ENCODE measurements around the gene RAB11A.

Gene RAB11A

DNA sequence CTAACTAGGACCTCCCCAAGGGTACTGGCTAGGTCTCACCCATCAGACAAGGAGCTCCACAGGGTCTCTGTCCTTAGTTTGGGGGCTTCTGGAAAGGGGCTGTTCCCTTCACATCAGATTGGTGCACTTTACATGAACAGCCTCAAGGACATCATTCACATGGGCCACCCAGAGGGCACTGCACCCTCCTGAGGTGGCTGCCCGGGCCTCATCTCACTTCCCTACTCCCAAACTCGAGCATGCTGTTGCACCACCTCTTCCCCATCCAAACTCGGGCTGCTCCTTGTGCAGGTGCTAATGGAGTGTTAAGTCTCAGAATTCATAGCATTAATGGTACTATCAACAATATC is 48.1 kb downstream of the RAB11A start:
- no peak for DNase-seq (ENCODE audit: low spot score)

DNA sequence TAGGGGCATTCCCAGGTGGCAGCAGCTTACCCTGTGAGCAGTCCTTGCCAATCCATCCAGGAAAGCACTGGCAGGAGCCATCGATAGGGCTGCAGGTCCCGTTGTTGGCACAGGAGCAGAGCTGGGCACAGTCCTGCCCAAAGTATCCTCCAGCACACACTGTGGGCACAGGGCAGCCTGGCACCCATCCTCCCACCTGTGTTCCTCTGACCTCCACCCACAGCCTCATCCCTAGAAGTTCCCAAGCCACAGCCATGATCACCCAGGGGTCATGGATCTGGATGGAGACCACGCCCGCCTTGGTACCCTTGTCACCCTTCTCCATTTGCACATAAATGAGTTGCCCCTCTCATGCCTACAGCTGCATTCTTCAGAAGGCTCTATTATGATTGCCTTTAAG is 48.6 kb downstream of the RAB11A start:
- no peak for DNase-seq (ENCODE audit: low spot score)

DNA sequence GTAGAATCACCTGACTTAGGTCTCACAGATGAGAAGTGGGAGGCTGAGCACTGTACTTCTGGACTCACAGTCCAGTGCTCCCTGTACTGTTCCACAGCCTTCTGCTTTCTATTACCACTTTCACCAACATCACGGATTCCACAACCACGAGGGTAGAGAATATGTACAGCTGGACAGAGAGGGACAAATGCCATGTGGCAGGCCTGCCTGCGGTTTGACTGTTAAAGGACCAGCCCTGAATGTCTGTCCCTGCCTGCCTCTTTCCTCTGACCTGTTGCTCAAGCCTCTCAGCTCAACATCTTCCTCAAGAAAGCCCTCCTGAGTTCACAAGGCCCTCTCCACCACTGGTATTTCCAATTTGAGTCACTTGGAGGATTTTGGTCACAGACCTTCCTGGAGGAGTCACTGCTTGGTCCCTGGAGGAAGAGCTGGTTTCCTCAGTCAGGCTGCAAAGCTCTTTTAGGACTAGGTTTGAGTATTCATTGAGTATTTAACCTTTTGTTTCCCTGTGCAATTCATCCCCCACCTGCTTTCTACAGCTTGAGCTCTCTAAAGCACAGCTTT is 49.1 kb downstream of the RAB11A start:
- no peak for DNase-seq (ENCODE audit: low spot score)

DNA sequence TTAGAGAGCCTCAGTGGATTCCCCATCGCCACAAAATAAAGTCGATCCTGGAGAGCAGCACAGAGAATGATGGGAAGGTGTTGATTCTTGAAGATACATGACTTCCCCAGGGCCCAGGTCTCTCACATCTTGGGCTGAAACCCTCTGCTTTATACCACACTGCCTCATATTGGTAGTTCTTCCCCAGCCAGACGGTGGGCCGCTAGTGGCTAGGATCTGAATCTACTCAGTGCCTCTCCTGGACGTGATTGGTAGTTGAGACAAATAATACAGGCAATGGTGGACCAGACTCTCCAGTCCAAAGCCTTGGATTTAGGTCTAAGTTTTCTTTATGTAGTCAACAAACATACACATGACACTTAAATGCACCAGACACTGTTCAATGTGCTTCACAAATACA is 49.7 kb downstream of the RAB11A start:
- DNase-seq (ENCODE audit: low spot score) = no peak

DNA sequence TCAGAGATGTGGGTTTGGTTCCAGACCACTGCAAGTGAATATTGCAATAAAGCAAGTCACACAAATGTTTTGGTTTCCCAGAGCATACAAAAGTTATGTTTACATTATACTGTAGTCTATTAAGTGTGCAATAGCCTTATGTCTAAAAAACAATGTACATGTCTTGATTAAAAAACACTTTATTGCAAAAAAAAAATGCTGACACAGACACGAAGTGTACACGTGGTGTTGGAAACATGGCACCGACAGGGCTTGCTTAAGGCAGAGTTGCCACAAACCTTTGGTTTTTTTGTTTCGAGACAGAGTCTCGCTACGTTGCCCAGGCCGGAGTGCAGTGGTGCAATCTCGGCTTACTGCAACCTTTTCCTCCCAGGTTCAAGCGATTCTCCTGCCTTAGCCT is 50.1 kb downstream of the RAB11A start:
- no peak for DNase-seq (ENCODE audit: low spot score)

DNA sequence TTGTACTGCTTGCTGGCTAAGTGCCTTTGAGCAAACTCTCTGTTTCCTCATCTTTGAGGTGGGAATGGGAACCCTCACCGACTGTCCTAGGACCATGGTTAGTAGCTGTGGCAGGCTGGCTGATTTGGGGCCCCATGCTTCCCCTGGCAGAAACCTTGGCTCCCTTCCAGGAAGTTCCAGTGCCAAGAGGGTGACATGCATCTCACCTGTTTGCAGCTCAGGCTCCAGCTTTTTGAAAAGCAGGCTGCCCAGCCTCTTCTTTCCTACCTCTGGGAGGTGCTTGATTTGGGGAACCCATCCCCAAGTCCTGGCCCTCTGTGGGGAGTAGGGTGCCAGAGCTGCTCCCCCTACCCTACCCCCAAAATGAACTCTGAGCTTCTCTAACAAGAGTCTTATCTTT is 50.8 kb downstream of the RAB11A start:
- no peak for DNase-seq (ENCODE audit: low spot score)

DNA sequence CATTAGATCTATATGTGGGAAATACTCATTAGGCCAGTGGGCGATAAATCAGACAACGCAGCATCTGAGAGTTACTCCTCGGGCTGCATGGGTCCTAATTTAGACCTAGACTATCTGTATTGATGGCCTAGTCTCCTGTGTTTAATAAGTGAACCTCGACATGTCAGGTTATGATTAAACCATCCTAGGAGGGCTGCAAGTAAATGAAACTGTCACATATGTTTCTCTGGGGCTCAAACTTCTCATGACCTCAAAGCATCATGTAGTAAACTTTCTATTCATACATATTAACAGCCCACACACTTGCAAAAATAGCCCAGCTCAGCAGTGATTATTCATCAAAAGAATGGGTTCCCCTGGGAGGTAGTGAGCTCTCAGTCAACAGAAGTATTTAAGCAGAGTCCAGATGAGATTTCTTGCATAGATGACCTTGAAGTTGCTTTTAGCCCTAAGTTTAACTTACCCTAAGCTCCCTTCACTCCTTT is 51.6 kb downstream of the RAB11A start:
- no peak for DNase-seq (ENCODE audit: low spot score)

DNA sequence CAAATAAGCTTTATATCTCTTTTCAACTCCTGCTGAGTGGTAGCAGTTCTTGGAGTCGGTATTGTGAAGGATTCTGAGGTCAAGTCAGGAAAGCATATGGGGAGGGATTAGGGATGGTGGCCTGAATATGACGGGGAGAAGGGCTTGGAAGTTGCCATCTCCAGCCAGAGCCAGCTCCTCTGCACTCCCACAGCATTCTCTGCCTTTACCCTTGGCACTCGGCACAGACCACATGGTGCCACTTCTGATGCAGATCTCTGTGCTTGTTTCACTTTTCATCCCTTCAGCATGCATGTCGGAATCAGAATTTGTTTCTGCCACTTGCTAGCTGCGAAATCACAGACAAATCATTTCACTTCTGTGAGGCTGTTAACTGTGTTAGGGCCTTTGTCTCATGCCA is 52.5 kb downstream of the RAB11A start:
- DNase-seq (ENCODE audit: low spot score) = no peak

DNA sequence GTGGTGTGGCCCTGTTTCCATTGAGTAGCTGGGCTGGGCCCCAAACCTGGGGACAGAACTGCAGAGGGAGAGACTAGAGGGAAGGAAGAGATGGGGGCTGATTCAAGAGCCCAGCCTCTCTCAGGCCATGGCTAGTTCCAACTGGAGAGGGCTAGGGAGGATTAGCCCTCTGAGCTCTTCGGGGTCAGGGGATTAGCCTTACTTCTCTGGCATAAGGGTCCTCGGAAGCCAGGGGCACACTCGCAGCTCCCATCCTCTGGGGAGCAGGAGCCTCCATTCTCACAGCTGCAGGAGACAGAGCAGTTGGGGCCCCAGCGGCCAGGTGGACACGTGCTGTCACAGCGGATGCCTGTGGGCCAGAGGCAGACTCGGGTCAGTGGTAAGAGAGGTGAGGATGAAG is 53.3 kb downstream of the RAB11A start:
- DNase-seq (ENCODE audit: low spot score) = no peak

DNA sequence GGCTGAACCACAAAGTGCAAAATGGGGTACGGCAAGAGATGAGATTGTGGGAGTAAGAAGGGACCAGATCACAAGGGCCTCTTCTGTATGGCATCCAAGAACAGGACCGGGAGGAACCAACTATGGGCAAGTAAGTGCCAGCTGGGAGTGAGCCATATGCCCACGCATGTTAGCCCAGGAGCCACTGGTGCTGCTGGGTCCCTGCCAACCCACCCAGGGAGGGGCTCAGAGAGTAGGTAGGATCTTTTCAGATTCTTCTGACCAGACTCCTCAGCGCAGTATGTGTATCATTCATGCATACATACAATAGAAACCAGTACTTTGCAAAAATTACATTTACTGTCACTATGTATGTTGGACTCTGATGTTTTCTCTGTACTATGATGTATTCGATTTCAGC is 54.0 kb downstream of the RAB11A start:
- DNase-seq (ENCODE audit: low spot score) = no peak

DNA sequence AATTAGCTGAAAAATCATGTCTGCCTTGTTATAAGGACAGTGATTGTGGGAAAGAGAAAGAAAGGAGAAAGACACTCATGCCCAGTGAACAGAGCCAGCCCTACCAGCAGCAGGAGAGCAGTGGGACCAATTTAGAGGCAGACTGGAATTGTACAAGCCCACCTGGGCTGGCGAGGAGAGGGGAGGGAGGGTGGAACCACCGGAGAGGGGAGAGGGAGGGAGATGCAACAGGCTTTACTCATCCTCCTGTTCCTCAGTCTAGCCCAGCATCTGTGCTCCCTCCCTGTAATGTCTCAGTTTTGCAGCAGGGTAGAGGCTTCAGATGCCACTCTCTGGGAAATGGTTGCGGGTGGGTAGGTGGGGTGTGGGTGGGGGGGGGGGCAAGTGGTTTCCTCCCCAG is 54.7 kb downstream of the RAB11A start:
- DNase-seq (ENCODE audit: low spot score) = no peak

DNA sequence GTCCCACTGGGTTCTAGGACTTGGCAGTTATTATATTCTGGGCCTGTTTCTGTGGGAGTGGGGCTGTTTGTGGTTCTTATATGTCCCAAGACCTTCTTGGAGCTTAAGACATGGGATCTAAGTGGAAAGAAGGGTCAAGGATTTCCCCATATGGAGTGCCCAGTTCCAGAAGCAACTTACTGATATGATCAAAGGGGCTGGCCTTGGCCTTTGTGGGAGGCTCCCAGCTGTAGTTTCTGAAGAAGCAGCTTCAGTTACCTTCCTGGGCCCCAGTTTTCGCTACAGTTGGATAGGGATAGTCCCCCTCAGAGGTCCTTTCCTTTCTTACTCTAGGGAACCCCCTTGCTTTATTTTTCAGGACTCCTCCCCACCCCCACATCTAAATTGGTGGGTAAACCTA is 56.0 kb downstream of the RAB11A start:
- no peak for DNase-seq (ENCODE audit: low spot score)

DNA sequence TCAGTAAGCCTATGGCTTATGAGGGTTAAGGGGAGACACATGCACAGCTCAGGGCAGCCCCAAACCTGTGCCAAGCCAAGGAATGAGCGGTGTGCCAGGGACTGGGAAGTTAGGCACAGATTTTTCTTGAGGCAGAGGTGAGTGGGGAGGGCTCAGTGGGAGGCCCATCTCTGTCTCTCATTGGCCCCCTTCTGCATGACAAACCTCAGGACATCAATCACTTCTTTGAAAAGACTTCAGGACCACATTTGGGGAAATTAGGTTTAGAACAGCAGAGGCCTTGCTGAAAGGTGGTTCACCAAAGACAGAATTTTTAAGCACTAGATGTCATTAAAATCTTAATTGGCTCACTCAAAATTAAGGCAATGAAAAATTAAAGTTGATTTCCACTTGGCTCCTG is 57.2 kb downstream of the RAB11A start:
- DNase-seq (ENCODE audit: low spot score) = no peak

DNA sequence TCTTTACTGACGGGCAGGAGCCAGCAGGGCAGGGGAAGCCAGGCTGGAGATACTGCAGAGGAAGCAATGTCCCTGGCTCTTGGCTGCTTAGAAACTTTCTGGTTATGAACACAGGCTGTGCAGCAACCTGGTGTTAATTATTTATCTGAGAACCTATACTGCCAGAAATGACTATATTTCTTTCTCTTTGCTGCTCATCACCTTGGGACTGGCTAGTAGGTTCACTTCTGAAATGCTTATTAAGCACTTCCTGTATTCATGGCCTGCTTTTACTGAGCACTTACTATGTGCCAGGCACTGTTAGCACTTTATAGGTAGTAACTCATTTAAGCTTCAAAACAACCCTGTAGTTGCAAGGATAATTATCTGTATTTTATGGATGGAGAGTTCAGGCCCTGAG is 57.6 kb downstream of the RAB11A start:
- no peak for DNase-seq (ENCODE audit: low spot score)

DNA sequence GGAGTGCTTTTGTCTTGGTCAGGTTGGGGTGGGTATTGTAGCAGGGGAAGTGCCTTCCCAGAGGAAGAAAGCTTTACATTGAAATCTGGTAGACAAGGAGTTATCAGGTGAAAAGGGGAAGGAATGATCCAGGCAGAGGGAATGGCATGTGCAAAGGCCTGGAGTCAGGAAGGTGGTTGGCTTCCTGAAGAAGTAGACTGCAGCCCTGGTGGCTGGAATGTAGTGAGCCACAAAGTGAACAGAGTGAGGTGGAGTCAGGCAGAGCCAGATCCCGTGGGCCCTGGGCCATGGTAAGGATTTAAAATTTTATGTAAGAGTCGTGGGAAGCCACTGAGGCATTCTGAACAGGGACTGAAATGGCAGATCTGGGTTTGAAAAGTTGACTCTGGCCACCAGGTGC is 58.3 kb downstream of the RAB11A start:
- DNase-seq (ENCODE audit: low spot score) = no peak

DNA sequence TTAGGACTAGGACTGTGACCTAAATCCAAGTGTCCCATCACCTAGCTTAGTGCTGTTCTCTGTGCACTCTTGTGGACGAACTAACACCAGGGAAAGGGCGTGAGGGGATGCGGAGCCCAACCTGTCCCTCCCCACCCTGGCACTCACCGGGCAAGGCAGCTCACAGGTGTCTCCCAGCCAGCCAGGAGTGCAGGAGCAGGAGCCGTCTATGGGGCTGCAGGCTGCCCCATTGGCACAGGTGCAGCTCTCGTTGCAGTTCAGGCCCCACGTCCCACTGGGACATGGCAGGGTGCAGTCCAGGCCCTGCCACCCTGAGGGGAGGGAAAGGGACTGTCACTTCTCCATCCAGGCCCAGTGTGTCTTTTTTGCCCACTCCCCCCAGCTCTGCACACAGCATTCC is 60.3 kb downstream of the RAB11A start:
- no peak for DNase-seq (ENCODE audit: low spot score)

DNA sequence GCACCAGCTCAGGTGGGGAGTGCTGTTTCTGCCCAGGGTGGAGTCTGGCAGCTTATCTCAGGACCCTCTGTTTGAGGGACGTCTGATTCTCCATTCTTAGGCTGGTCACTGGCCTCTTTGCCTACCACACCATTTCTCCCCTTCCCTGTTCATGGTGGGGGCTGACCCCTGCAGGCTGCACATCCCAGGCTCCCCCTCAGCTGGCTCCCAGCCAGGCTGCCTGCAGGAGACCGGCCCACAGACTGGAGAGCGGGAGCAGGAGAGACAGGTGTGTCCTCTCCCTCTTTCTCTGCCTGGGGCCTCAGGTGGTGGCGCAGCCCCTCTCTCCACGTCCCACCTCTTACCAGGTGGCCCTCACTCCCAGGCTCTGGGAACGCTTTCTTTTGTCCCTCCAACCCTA is 60.8 kb downstream of the RAB11A start:
- DNase-seq (ENCODE audit: low spot score) = no peak

DNA sequence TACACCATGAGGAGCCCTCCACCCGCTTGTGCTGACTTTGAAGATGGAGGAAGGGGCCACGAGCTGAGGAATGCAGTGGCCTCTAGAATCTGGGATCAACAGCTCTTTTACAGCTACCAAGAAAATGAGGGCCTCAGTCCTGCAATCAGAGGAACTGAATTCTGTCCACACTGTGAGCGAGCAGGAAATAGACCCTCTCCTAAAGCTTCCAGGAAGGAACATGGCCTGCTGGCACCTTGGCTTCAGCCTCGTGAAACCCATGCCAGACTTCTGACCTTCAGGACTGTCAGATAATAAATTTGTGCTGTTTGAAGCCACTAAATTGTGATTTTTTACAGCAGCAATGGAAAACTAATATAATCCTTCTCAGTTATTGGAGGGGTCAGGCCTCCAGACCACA is 61.9 kb downstream of the RAB11A start:
- no peak for DNase-seq (ENCODE audit: low spot score)

DNA sequence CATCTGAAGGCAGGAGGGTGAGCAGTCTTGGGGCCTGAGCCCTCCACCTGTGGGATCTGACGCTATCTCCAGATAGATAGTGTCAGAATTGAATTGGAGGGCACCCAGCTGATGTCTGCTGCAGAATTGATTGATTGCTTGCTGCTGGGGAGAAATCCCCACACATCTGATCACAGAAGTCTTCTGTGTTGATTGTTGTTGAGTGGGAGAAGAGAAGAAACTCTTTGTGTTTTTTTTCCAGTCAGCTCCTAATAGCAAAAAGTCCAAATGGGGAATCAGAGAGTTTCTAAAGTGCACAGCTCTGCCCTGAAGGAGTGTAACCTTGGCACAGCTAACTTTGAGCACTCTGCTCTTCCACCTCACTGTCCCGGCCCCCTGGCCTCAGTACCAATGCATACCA is 66.1 kb downstream of the RAB11A start:
- DNase-seq (ENCODE audit: low spot score) = no peak

DNA sequence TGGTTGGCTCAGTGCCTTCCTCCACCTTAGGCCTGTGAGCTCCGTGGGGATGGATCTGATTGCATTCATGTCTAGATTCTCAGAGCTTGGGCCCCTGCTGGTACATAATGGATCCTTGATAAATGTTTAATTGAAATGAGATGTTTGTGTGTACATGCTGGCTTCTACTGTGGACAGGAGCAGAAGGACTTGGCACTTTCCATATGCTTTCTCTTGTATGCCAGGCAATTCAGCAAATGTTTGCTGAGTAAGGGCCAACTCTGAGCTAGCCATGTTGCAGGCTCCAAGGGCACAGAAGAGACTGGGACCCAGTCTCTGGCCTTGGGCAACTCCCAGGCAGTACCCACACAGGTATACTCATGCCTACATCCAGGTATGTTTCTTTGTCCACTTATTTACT is 67.0 kb downstream of the RAB11A start:
- DNase-seq (ENCODE audit: low spot score) = no peak

DNA sequence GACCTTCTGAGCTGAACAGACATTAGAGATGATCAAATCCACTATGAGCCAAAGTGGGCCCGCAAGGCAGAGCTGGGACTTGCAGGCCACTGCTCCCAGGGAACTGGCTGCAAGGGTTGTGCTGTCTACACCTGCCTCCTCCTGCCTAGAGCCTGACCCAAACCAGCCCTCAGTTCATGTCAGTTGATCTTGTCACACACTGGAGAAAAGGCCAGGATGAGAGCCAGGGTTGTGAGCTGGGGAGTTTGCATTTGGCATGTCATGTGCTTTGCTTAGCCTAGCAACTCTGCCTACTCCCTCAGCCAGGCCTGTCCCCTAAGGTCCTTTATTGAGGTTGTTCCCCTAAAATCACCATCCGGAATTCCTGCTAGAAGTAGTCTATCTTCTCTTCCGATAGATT is 67.8 kb downstream of the RAB11A start:
- no peak for DNase-seq (ENCODE audit: low spot score)

DNA sequence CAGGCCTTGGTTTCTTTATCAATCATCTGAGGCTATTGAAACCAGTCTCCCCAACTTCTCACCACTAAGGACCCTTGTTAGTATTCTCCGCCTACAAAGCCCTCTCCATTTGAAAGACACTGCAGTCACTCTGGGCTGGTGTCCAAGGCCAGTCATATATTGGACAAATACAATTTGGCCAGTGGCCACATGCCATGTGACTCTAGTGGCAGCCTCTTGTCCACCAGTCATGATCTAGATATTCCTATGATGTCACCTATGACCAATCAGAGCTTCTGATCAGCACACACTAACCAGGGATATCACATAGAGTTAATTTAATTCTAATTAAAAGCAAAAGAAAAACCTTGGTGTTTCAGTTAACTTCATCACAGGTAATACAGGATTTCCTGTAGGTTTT is 68.2 kb downstream of the RAB11A start:
- no peak for DNase-seq (ENCODE audit: low spot score)

DNA sequence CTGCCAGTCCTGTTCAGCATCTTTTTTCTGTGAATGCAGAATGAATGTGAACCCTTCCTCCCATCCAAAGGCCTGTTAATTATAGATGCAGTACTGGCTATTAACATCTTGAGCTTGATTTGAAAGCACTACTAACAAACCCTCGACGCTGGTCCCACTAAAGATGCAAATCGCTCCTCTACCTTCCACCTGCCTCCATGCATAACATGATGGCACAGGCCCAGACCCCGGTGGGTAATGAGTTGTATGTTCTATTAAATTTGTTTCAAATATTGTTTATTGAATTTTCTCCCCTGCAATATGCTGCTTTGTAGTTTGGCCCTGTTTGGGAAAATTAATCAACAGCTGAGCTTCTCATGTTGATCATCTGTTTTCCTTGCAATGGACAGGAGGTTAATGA is 69.3 kb downstream of the RAB11A start:
- DNase-seq (ENCODE audit: low spot score) = no peak

DNA sequence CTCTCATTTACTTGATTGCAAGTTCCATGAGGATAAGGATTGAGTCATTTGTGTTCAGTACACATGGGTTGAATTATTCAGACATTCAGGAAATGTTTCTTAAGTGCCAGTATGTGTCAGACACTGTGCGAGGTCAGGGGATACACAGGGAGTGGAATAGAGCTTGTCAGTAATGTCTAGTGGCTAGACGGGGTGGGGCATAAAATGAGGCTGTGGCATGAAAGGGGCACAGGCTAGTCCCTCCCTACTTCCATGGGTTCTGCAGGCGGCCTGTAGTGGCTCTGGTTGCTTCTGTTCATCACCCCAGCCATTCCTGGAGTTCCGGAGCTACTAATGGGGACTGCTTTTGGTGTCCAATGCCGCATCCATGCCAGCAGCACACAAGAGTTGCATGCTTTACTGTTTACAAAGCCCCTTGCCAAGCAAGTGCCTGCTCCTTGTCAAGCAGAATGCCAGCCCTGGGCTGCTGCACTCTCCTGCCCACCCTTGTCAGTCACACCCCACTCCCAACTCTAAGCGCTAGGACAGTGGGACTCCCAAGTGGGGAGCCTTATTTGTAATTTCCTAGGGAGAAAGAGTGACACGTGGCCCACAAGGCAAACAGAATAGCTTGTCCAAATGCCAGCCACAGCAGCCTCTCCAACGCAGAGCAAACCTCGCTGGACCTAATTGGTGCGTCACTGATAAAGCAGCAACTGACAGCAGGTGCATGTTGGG is 70.8 kb downstream of the RAB11A start:
- no peak for DNase-seq (ENCODE audit: low spot score)

DNA sequence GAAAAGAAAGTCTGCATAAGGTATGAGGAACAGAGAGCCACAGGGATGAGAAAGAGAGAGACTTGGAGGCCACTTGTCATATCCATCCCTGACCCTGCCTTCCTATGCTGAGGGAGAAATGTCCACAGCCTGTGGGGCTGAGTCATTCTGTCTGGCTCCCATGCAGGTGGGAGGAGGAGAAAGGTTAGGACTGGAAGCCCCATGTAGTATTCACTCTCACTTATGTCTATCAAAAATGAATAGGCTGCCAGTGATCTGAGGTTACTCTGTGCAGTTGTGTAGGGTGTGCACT is 71.3 kb downstream of the RAB11A start:
- no peak for DNase-seq (ENCODE audit: low spot score)

All from LoVo (cell line).